ENCODE measurements around the gene RIPPLY1.

The RIPPLY1 gene

GRCh38 chrX:106862972-106863688 lies 40.0 kb downstream of the RIPPLY1 start:
- H3K27ac ChIP-seq = no peak overlapping the region
- no peak for DNase-seq (ENCODE audit: low read depth, low spot score)

Measured in epithelial cell of prostate (primary cell).